SIG-M5 treated with dmso at 0.1 percent for 504 hours (cell line): ENCODE measurements around the gene DEPDC1.
A peak's percentile ranks its signal among the peaks of the same experiment; 100 is the strongest.
"Not testable (repeated sequence)": the region's sequence is repeated elsewhere in the genome, so short reads cannot be mapped to it uniquely, and the experiment has no call there.

Experiments
- DNase-seq: peaks from one replicate; lab custom pipeline; 2025; ENCODE audit not compliant: unreplicated experiment; lab: John Stamatoyannopoulos, UW

DEPDC1 gene

GRCh38 chr1:68478662-68479061 is 18.2 kb downstream of the DEPDC1 start:
- DNase-seq, result no peak

- not testable (repeated sequence) for DNase-seq
Measured at GRCh38 chr1:68476626-68477025, 20.3 kb downstream of the DEPDC1 start.

GRCh38 chr1:68473060-68473459 is 23.8 kb downstream of the DEPDC1 start:
- no peak for DNase-seq

- DNase-seq, result no peak
Measured at GRCh38 chr1:68470388-68470970, 26.4 kb downstream of the DEPDC1 start.

GRCh38 chr1:68464891-68465290 is 32.0 kb downstream of the DEPDC1 start:
- DNase-seq, result no peak

GRCh38 chr1:68460935-68461334 is 35.9 kb downstream of the DEPDC1 start:
- no peak for DNase-seq

GRCh38 chr1:68459796-68460195 is 37.1 kb downstream of the DEPDC1 start:
- DNase-seq, result no peak

GRCh38 chr1:68459091-68459490 is 37.8 kb downstream of the DEPDC1 start:
- DNase-seq, result no peak

GRCh38 chr1:68456202-68456601 is 40.7 kb downstream of the DEPDC1 start:
- no peak for DNase-seq

GRCh38 chr1:68454534-68454933 is 42.3 kb downstream of the DEPDC1 start:
- no peak for DNase-seq

- no peak for DNase-seq
Measured at GRCh38 chr1:68453060-68453670, 43.7 kb downstream of the DEPDC1 start.

GRCh38 chr1:68449901-68450300 is 47.0 kb downstream of the DEPDC1 start, which contains the start of gene RPE65:
TSS of gene RPE65 (minus strand) at chr1:68449954. CDS start at chr1:68449905, 49 bp downstream.
- DNase-seq, result no peak

GRCh38 chr1:68448365-68448764 is 48.5 kb downstream of the DEPDC1 start:
- no peak for DNase-seq

- no peak for DNase-seq
Measured at GRCh38 chr1:68445709-68446108, 51.2 kb downstream of the DEPDC1 start.

- DNase-seq, result peak; percentile 28
Measured at GRCh38 chr1:68442822-68443556, 53.9 kb downstream of the DEPDC1 start.

GRCh38 chr1:68442006-68442405 is 54.9 kb downstream of the DEPDC1 start:
- DNase-seq, result no peak

GRCh38 chr1:68438310-68438709 is 58.6 kb downstream of the DEPDC1 start:
- DNase-seq, result no peak

GRCh38 chr1:68433395-68433794 is 63.5 kb downstream of the DEPDC1 start:
- DNase-seq, result no peak

GRCh38 chr1:68431076-68431475 is 65.8 kb downstream of the DEPDC1 start:
- no peak for DNase-seq

- peak; percentile 17 for DNase-seq
Measured at GRCh38 chr1:68429233-68429808, 67.6 kb downstream of the DEPDC1 start.

- no peak for DNase-seq
Measured at GRCh38 chr1:68426594-68426993, 70.3 kb downstream of the DEPDC1 start.
